ENCODE measurements around the gene MSL3. TPM values are rescaled to one million over a fixed set of nuclear protein-coding genes. Genes with fewer than 3 reads are reported as not detected.

MSL3 gene
- total RNA-seq, 2 donors from 2014 or later: 16.2 to 18.0 TPM

DNA sequence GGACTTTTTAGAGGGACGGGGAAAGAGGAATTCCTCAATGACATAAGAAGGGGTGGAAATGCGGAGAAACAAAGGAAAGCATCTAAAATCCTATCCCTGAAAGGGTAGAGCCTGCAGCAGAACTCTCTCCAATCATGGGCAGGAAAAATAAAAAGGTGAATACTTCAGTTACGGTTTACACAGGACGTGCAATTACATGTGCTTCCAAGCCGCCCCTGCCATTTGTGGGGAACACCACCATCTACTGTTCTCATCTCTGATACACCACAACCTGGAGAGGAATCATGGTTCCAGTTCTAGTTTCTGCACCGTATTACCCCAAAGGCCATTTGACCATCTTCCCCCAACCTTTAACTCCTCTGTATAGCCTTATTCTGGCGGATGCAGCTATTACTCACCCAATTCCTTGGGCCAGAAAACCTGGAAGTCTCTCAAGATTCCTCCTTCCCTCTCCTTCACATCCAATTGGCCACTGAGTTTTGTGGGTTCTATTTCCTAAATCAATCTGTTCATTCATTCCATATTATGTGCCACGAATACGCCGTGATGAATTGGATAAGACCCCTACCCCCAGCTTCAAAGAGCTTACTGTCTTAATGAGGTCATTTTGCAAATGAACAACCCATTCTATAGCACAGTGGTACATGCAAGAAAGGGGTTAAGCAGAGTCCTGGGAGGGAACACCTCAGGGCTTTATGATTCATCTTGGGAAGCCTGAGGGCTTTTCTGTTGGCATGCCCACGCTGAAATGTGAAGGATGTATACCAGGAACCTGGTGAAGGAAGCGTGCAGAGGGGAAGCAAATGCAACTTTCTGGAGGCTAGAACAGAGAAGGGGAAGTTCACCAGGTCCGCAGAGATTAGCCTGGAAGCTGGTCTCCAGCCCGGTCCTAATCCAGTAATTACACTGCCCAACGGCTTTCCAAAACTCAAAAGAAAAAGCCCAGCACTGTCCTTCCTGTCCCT lies 1.4 kb upstream of the MSL3 start:
- 73 to 84% methylated on average over 4 to 15 of the region's 15 CpGs for WGBS, 2 experiments (ENCODE audit: insufficient coverage in 1 of 2, insufficient read length in 1 of 2)
- Mint-ChIP-seq H3K36me3 (ENCODE audit: low read depth) (peaks cover 7% of the 10 kb centered on the region), H3K27me3 (ENCODE audit: insufficient read depth) (peaks cover 12% of the 10 kb centered on the region), H3K27ac (no peak overlapping the region), H3K9me3 (peaks cover 63% of the 10 kb centered on the region), H3K4me1 (peaks cover 4% of the 10 kb centered on the region), H3K4me3 (peak overlapping the region; percentile 80)
- no peak overlapping the region for H3K4me3 ChIP-seq (ENCODE audit: low read length)
- no peak overlapping the region for H3K27ac ChIP-seq (ENCODE audit: low read depth, low read length)
- peaks cover 6% of the 10 kb centered on the region for H3K36me3 ChIP-seq (ENCODE audit: control insufficient read depth, insufficient read depth, low read length)
- H3K27me3 ChIP-seq (ENCODE audit: control insufficient read depth, insufficient read depth, low read length, poor library complexity, severe bottlenecking): no peaks in the 10 kb centered on the region
- no peak for DNase-seq
- TF ChIP-seq, protein P1, sequence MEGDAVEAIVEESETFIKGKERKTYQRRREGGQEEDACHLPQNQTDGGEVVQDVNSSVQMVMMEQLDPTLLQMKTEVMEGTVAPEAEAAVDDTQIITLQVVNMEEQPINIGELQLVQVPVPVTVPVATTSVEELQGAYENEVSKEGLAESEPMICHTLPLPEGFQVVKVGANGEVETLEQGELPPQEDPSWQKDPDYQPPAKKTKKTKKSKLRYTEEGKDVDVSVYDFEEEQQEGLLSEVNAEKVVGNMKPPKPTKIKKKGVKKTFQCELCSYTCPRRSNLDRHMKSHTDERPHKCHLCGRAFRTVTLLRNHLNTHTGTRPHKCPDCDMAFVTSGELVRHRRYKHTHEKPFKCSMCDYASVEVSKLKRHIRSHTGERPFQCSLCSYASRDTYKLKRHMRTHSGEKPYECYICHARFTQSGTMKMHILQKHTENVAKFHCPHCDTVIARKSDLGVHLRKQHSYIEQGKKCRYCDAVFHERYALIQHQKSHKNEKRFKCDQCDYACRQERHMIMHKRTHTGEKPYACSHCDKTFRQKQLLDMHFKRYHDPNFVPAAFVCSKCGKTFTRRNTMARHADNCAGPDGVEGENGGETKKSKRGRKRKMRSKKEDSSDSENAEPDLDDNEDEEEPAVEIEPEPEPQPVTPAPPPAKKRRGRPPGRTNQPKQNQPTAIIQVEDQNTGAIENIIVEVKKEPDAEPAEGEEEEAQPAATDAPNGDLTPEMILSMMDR (conservative IDR thresholded peaks at IDR 0.05): no peak
- no peaks in the 10 kb centered on the region for H3K9me3 ChIP-seq (ENCODE audit: control insufficient read depth, low read length)
- H3K9ac ChIP-seq (ENCODE audit: extremely low read depth, low read length, poor library complexity, severe bottlenecking): no peak overlapping the region
- no peaks in the 10 kb centered on the region for H3K4me1 ChIP-seq (ENCODE audit: control insufficient read depth, insufficient read depth, low read length)

DNA sequence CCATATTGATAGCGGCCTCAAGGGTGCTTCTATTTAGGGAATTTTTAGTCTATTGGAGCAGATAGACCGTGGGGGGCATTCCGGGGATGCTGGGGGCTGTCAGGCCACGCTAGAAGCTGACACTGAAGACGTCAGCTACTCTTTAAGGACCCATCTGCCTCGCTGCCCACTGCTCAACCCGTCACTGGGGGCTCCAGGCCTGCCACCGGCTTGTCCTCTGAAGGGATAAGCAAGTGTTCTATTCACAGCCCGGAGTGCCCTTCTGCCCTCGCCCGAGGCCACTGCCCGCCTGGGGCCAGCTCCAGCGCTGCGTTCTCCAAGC lies 679 bp upstream of the MSL3 start:
- Mint-ChIP-seq H3K27me3 (ENCODE audit: insufficient read depth) (peaks cover 12% of the 10 kb centered on the region), H3K4me3 (peak overlapping the region; percentile 80), H3K9me3 (peaks cover 67% of the 10 kb centered on the region), H3K27ac (no peak overlapping the region), H3K36me3 (ENCODE audit: low read depth) (peaks cover 12% of the 10 kb centered on the region), H3K4me1 (peaks cover 4% of the 10 kb centered on the region)
- DNase-seq: no peak
- H3K4me3 ChIP-seq (ENCODE audit: low read length): no peak overlapping the region
- H3K36me3 ChIP-seq (ENCODE audit: control insufficient read depth, insufficient read depth, low read length): peaks cover 10% of the 10 kb centered on the region
- TF ChIP-seq, protein P1 (conservative IDR thresholded peaks at IDR 0.05): no peak
- H3K9me3 ChIP-seq (ENCODE audit: control insufficient read depth, low read length): no peaks in the 10 kb centered on the region
- WGBS, 2 experiments (ENCODE audit: insufficient coverage in 1 of 2, insufficient read length in 1 of 2): 11% methylated on average over 14 of the region's 14 CpGs; no CpG with 5 or more reads in 1 of the 2 experiments
- H3K4me1 ChIP-seq (ENCODE audit: control insufficient read depth, insufficient read depth, low read length): no peaks in the 10 kb centered on the region
- H3K27me3 ChIP-seq (ENCODE audit: control insufficient read depth, insufficient read depth, low read length, poor library complexity, severe bottlenecking): no peaks in the 10 kb centered on the region
- no peak overlapping the region for H3K27ac ChIP-seq (ENCODE audit: low read depth, low read length)
- no peak overlapping the region for H3K9ac ChIP-seq (ENCODE audit: extremely low read depth, low read length, poor library complexity, severe bottlenecking)

GRCh38 chrX:11758400-11759171 lies 549 bp downstream of the MSL3 start:
- H3K27me3 ChIP-seq (ENCODE audit: control insufficient read depth, insufficient read depth, low read length, poor library complexity, severe bottlenecking): no peaks in the 10 kb centered on the region
- Mint-ChIP-seq H3K27ac (peak overlapping the region; percentile 78), H3K4me3 (peak overlapping the region; percentile 80), H3K9me3 (peaks cover 64% of the 10 kb centered on the region), H3K36me3 (ENCODE audit: low read depth) (peaks cover 17% of the 10 kb centered on the region), H3K4me1 (peaks cover 4% of the 10 kb centered on the region), H3K27me3 (ENCODE audit: insufficient read depth) (peaks cover 12% of the 10 kb centered on the region)
- TF ChIP-seq, protein P1 (conservative IDR thresholded peaks at IDR 0.05): peak; percentile 85
- H3K9ac ChIP-seq (ENCODE audit: extremely low read depth, low read length, poor library complexity, severe bottlenecking): peak overlapping the region; percentile 71
- H3K9me3 ChIP-seq (ENCODE audit: control insufficient read depth, low read length): no peaks in the 10 kb centered on the region
- peak; percentile 91 for DNase-seq
- WGBS, 2 experiments (ENCODE audit: insufficient coverage in 1 of 2, insufficient read length in 1 of 2): 0% methylated on average over 12 to 66 of the region's 66 CpGs
- peak overlapping the region; percentile 81 for H3K27ac ChIP-seq (ENCODE audit: low read depth, low read length)
- peaks cover 21% of the 10 kb centered on the region for H3K36me3 ChIP-seq (ENCODE audit: control insufficient read depth, insufficient read depth, low read length)
- peak overlapping the region; percentile 92 for H3K4me3 ChIP-seq (ENCODE audit: low read length)
- H3K4me1 ChIP-seq (ENCODE audit: control insufficient read depth, insufficient read depth, low read length): no peaks in the 10 kb centered on the region
